Measurements from ENCODE around the gene DNAH11. TPM values are rescaled to one million over a fixed set of nuclear protein-coding genes. Genes with fewer than 3 reads are reported as not detected.

The DNAH11 gene
- total and polyA plus RNA-seq, 12 donors: 0.03 to 0.59 (median 0.19) TPM; not detected in 2

DNA sequence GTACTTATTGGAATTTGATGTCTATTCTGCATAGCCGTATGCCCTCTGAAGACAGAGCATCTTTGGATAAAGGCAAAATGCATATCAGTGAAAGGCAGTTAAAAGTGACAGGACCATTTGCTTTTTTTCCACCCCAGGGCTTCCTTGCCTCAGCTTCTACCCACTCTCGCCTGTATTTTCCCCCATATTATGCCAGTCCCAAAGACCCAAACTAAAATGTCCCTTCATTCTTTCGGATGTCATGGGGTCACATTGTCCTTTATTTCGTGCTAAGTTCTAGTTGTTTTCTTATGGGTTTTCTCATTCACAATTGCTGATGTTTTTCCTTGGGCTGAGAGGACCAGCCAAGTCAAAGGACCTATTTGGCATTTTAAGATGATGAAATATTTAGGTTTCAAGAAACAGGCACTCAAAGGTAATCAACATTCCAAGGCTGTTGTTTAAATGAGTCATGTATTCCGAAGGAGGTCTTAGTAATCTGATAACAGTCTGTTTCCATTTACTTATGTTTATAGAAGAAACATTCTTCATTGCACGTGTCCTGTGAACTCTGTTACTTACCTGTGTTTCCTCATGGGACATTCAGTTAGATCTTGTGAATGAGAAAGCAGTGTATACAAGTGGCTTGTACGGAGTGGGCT is 74.1 kb downstream of the DNAH11 start:
- ATAC-seq (no peak), DNase-seq (no peak)
- WGBS, 2 donors: 66 to 73% methylated on average over 7 of the region's 7 CpGs
- TF ChIP-seq CTCF (IDR thresholded peaks at IDR 0.05): no peak
- intact Hi-C loops (cut with DNase I): no loop called here
- H3K27me3 ChIP-seq: no peaks in the 10 kb centered on the region
- peaks cover 0 to 15% (median 0%) of the 10 kb centered on the region in 9 donors for H3K4me1 ChIP-seq
- H3K4me3 ChIP-seq: no peak overlapping the region
- H3K9me3 ChIP-seq: no peaks in the 10 kb centered on the region
- no peaks in the 10 kb centered on the region for H3K36me3 ChIP-seq
- H3K27ac ChIP-seq: no peak overlapping the region

- intact Hi-C loops (cut with DNase I): no loop called here
- Histone ChIP-seq H3K27ac (no peak overlapping the region), H3K4me3 (no peak overlapping the region), H3K36me3 (no peaks in the 10 kb centered on the region), H3K9me3 (peaks cover 0 to 4% (median 0%) of the 10 kb centered on the region in 11 donors), H3K4me1 (peaks cover 0 to 15% (median 0%) of the 10 kb centered on the region in 9 donors), H3K27me3 (no peaks in the 10 kb centered on the region)
- 62 to 74% methylated on average over 3 of the region's 3 CpGs for WGBS, 2 donors
- ATAC-seq (peak in 2 of 8 donors; percentile 7 to 26), DNase-seq (no peak)
- no peak for TF ChIP-seq CTCF (IDR thresholded peaks at IDR 0.05)
These were observed 74.7 kb downstream of the DNAH11 start for GRCh38 chr7:21617513-21617912.

- 52 to 54% methylated on average over 6 of the region's 6 CpGs for WGBS, 2 donors
- H3K4me3 ChIP-seq: no peak overlapping the region
- TF ChIP-seq CTCF (IDR thresholded peaks at IDR 0.05): no peak
- peak; percentile 38 to 100 (median 88) for ATAC-seq
- H3K27ac ChIP-seq: no peak overlapping the region
- H3K9me3 ChIP-seq: peaks cover 0 to 4% (median 0%) of the 10 kb centered on the region in 11 donors
- peak; percentile 47 to 51 for DNase-seq
- H3K4me1 ChIP-seq: peaks cover 0 to 15% (median 0%) of the 10 kb centered on the region in 9 donors
- intact Hi-C loops (cut with DNase I): no loop called here
- H3K36me3 ChIP-seq: no peaks in the 10 kb centered on the region
- H3K27me3 ChIP-seq: no peaks in the 10 kb centered on the region
These were observed 75.1 kb downstream of the DNAH11 start for GRCh38 chr7:21617916-21618390.

- Histone ChIP-seq H3K27me3 (no peaks in the 10 kb centered on the region), H3K27ac (no peak overlapping the region), H3K4me1 (peaks cover 0 to 15% (median 0%) of the 10 kb centered on the region in 9 donors), H3K9me3 (peaks cover 0 to 4% (median 0%) of the 10 kb centered on the region in 11 donors), H3K36me3 (no peaks in the 10 kb centered on the region), H3K4me3 (no peak overlapping the region)
- WGBS, 2 donors: 71 to 78% methylated on average over 8 of the region's 8 CpGs
- intact Hi-C loops (cut with DNase I): no loop called here
- ATAC-seq (no peak), DNase-seq (no peak)
- no peak for TF ChIP-seq CTCF (IDR thresholded peaks at IDR 0.05)
These were observed 75.9 kb downstream of the DNAH11 start for GRCh38 chr7:21618706-21619105.

Measured in heart right ventricle (tissue), 16 donors.